Medulla oblongata (tissue), 1 donor: Measurements from ENCODE around the gene MYL5.
"Not testable (repeated sequence)": the region's sequence is repeated elsewhere in the genome, so short reads cannot be mapped to it uniquely, and the experiment has no call there.

Experiments
- DNase-seq: peaks from one replicate; pipeline ENCODE4 v3.0.0-alpha.2; 2015; ENCODE audit errors: extremely low spot score

MYL5 gene

DNA sequence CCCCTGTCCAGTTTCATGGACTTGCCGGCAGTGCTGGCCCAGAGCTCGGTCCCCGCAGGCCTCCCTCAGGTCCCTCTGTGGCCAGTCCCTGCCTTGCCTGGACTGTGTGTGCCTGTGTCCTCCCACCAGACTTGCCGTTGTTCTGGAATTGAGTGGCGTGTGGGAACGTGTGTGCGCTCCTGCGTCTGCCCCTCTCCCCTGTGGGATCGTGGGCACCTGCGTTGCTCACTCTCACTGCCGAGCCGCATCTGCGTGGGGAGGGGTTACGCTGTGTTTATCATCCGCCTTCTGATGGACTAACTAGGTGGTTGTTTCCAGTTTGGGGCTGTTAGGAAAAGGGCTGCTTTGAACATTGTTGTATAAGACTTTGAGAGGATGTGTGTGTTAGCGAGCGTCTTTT lies 52.5 kb downstream of the MYL5 start:
- DNase-seq = no peak

DNA sequence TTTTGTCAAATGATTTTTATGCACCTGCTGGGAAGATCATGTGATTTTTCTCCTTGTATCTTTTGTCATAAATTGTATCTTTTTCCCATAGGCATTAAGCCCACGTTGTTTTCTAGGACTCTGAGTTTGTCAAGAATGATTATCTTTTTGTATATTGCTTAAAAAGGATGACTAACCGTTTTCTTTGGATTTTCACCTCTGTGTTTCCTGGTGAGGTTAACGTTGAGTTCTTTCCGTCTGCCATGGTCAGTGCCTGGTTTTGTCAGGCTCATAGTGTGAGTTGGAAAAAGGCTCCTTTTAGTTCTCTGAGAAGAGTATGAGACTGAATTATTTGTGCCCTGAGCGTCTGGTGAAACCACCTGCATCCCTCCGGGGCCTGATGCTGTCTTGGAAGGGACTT lies 53.2 kb downstream of the MYL5 start:
- no peak for DNase-seq

DNA sequence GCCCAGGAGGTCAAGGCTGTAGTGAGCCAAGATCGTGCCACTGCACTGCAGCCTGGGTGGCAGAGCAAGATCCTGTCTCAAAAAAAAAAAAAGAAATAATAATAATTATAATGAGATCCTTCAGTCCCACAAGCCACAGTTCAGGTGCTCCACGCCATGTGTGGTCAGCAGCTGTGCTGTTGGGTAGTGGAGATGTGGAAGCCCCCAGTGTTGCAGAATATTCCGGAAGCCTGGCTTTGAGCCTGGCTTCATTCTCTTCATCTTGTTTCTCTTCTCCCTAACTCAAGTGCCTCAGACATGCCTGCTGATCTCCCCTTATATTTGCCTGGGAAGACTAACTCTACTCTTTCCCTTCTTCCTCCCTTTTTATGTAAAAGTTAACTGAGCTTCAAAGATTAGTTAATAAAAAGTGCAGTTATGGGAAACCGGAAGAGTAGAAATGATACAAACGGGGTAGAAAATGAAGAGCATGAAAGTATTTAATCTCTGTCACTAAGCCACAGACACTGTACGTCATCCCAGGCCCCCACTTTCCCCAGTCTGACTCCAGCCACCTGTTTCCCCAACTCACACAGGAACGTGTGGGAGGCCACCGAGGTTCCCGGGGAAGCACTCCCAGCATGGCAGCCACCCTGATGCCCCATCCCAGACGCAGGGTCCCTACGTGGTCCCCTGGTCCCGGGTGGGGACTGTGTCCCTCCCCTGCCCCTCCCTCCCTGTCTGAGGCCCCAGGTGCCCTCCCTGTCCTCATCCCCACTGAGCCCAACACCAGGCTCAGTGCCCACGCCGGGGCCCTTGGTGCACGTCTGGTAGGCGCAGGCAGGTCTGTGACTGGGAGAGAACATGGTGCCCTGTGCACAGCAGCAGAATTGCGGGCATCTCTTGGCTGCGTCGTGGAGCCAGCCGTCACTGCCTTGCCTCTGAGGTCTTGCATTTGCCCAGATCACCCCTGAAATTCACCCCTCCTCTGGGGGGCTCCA lies 55.3 kb downstream of the MYL5 start:
- no peak for DNase-seq

DNA sequence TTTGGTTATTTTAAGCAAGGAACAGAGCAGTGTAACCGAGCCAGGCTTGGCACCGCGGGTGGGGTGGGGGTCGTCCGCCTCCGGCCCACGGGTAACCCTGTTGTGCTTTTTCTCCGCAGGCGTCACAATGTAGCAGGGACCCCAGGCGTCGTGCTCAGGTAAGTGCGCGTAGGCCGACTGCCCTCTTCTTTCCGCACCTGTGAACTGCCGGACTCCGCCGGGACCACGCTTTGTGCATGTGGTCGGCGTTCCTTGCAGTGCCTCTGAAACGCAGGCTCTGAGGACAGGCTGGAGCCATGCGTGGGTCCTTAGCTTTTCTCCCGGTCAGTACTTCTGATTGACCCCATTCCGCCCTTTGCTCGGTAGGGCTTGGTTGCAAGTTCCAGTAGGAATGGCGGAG lies 56.2 kb downstream of the MYL5 start:
- DNase-seq = no peak

DNA sequence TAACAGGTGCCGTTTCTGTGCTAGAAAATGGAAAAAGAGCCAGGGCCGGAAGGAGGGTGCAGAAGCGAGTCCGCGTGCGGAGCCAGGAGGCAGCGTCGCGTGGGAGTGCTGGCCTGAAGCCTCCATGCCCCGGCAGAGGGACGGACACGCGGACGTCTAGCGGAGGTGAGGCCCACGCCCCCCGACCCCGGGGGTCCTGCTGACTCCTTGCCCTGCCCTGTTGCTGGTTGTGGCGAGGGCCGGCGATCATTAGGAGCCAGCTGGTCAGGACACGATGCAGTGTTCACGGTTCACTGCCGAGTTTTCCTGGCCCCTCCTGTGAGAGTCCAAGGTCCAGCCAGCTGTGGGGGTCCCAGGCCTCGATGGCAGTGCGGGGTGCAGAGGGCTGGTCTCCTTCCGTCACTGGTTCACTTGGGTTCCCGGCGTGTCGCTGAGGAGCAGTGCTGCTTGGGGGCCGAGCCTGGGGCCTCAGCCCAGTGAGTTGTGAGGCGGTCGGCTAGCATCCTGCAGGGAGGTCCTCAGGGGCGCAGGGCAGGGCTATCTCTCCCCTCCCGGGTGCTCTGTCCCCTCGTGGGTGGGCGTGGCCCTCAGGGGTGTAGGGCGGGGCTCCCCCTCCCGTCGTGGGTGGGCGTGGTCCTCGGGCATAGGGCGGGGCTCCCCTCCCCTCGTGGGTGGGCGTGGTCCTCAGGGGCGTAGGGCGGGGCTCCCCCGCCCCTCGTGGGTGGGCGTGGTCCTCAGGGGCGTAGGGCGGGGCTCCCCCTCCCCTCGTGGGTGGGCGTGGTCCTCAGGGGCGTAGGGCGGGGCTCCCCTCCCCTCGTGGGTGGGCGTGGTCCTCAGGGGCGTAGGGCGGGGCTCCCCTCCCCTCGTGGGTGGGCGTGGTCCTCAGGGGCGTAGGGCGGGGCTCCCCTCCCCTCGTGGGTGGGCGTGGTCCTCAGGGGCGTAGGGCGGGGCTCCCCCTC lies 56.9 kb downstream of the MYL5 start:
- DNase-seq = not testable (repeated sequence)
